K562 (cell line): ENCODE measurements around the gene EEF2K. TPM values are rescaled to one million over a fixed set of nuclear protein-coding genes. Genes with fewer than 3 reads are reported as not detected.

Experiments
- E2F8 ChIP-seq: fragments of 450-650 bp; IDR thresholded peaks from 2 replicates; pipeline ENCODE4 v1.7.1; 2018; ENCODE audit warnings: mild to moderate bottlenecking, low read depth; ENCODE audit not compliant: partially characterized antibody
- EGR1 ChIP-seq: fragments of 450-650 bp; conservative IDR thresholded peaks from 2 replicates; pipeline ENCODE4 v1.6.1; 2017; ENCODE audit warnings: mild to moderate bottlenecking
- ETV6 ChIP-seq, 3 experiments: fragments of 150-350 bp in 1 of 3; sonication (generic) in 1 of 3; formaldehyde crosslinking in 1 of 3; IDR thresholded peaks; 2 replicates each; pipeline versions ENCODE4 v1.6.1 to v1.8.0; 2014 to 2022; ENCODE audit warnings: borderline replicate concordance in 2 of 3, low read depth in 2 of 3, antibody characterized with exemption in 1 of 3, low read length in 1 of 3, mild to moderate bottlenecking in 1 of 3, missing genetic modification reagents in 1 of 3
- FOXP1 ChIP-seq: sonication (generic); formaldehyde crosslinking; IDR thresholded peaks from 2 replicates; pipeline ENCODE4 v1.8.0; 2022; ENCODE audit warnings: mild to moderate bottlenecking, missing genetic modification reagents
- HNRNPK ChIP-seq: fragments of 200-400 bp; formaldehyde crosslinking; IDR thresholded peaks from one replicate; pipeline ENCODE4 v1.6.1; 2018; ENCODE audit warnings: mild to moderate bottlenecking, low read depth, low read length; ENCODE audit not compliant: poor library complexity, severe bottlenecking
- L3MBTL2 ChIP-seq: fragments of 450-650 bp; IDR thresholded peaks from 2 replicates; pipeline ENCODE4 v1.6.1; 2016; ENCODE audit warnings: mild to moderate bottlenecking, moderate library complexity
- LCOR ChIP-seq: sonication (generic); formaldehyde crosslinking; IDR thresholded peaks from 2 replicates; pipeline ENCODE4 v1.8.0; 2022; ENCODE audit warnings: mild to moderate bottlenecking, missing genetic modification reagents
- RBM14 ChIP-seq: fragments of 200-400 bp; formaldehyde crosslinking; IDR thresholded peaks from 2 replicates; pipeline ENCODE4 v1.6.1; 2018; ENCODE audit warnings: low read depth, mild to moderate bottlenecking, low read length, moderate library complexity, borderline replicate concordance; ENCODE audit not compliant: insufficient read depth
- RCOR1 ChIP-seq, 2 experiments: IDR thresholded peaks; 2 replicates each; pipeline ENCODE4 v1.6.1; 2012; ENCODE audit warnings: low read depth in 2 of 2, low read length in 2 of 2, borderline replicate concordance in 1 of 2, improper control_type of control experiment in 1 of 2
- THRB ChIP-seq: fragments of 450-650 bp; formaldehyde crosslinking; conservative IDR thresholded peaks from 2 replicates; pipeline ENCODE4 v1.4.0; 2022; ENCODE audit warnings: mild to moderate bottlenecking, missing genetic modification characterization
- UBTF ChIP-seq, 2 experiments: IDR thresholded peaks; 2 replicates each; pipeline ENCODE4 v1.6.1; 2012; ENCODE audit warnings: improper control_type of control experiment in 2 of 2, low read depth in 2 of 2, low read length in 2 of 2, borderline replicate concordance in 1 of 2
- ZNF717 ChIP-seq: fragments of 250-450 bp; sonication (Bioruptor Pico); IDR thresholded peaks from 2 replicates; pipeline ENCODE4 v1.5.0; 2021
- polyA plus RNA-seq, 8 experiments: library from polyadenylated mRNA; depleted of rRNA in 4 of 8; stranded (reverse) in 5 of 8; unstranded in 3 of 8; fragments of >200 nt; fragmentation: Nextera tagmentation in 2 of 8; fragmentation: Illumina TruSeq in 1 of 8; extraction: Ambion mirVana in 2 of 8; extraction: Trizol in 1 of 8; gene quantifications; 2 replicates each; pipeline versions ENCODE4 v1.2.1 to v1.2.3, GENCODE V29; 2011 to 2014; ENCODE audit warnings: inconsistent platforms in 1 of 8, missing spikeins in 1 of 8
- total RNA-seq, 7 experiments: library from RNA; depleted of rRNA in 6 of 7; stranded (reverse); fragments of >200 nt in 6 of 7; fragmentation: Illumina TruSeq in 2 of 7; extraction: Trizol in 2 of 7; gene quantifications; 2 replicates each; pipeline versions ENCODE4 v1.2.1 to v1.2.3, GENCODE V29; 2011 to 2021; ENCODE audit warnings: low replicate concordance in 1 of 7
- TF ChIP-seq, protein P1 (sequence below): fragments of 450-650 bp; IDR thresholded peaks from 2 replicates; pipeline ENCODE4 v1.6.1; 2017; ENCODE audit warnings: mild to moderate bottlenecking, moderate library complexity
- TF ChIP-seq, protein P2 (sequence below): fragments of 250-450 bp; sonication (Bioruptor Pico); IDR thresholded peaks from 2 replicates; pipeline ENCODE4 v1.5.0; 2021; ENCODE audit warnings: mild to moderate bottlenecking, moderate library complexity

Gene EEF2K
- total and polyA plus RNA-seq, 9 of the 15 experiments (the other 6 are each of a cell fraction or from before 2014, with no cell fraction given): 3.0 to 35.2 (median 12.2) TPM

GRCh38 chr16:22190776-22191531 is 15.1 kb upstream of the EEF2K start (continued):
- TF ChIP-seq, protein P1, sequence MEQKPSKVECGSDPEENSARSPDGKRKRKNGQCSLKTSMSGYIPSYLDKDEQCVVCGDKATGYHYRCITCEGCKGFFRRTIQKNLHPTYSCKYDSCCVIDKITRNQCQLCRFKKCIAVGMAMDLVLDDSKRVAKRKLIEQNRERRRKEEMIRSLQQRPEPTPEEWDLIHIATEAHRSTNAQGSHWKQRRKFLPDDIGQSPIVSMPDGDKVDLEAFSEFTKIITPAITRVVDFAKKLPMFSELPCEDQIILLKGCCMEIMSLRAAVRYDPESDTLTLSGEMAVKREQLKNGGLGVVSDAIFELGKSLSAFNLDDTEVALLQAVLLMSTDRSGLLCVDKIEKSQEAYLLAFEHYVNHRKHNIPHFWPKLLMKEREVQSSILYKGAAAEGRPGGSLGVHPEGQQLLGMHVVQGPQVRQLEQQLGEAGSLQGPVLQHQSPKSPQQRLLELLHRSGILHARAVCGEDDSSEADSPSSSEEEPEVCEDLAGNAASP: no peak
- TF ChIP-seq UBTF (IDR thresholded peaks at IDR 0.05; ENCODE audit: borderline replicate concordance in 1 of 2, low read depth in 2 of 2, low read length in 2 of 2) (peak in 1 of 2 experiments; percentile 82; a peak in 2 of 4 replicates), HNRNPK (no peak), RBM14 (no peak), ZNF717 (CRISPR knock-in tag) (no peak), RCOR1 (IDR thresholded peaks at IDR 0.05; ENCODE audit: borderline replicate concordance in 1 of 2, low read depth in 2 of 2, low read length in 2 of 2) (no peak; a peak in 1 of 4 replicates), ETV6 (IDR thresholded peaks at IDR 0.05; ENCODE audit: borderline replicate concordance in 1 of 2, low read depth in 2 of 2, low read length in 1 of 2) (no peak), ETV6 (CRISPR knock-in tag; IDR thresholded peaks at IDR 0.05; ENCODE audit: borderline replicate concordance) (no peak), THRB (0 out of 2 replicates have a peak, but pooled peaks have one; percentile 15), LCOR (no peak), FOXP1 (CRISPR knock-in tag) (no peak), L3MBTL2 (no peak), E2F8 (no peak), EGR1 (peak; percentile 5)
- TF ChIP-seq, protein P2, sequence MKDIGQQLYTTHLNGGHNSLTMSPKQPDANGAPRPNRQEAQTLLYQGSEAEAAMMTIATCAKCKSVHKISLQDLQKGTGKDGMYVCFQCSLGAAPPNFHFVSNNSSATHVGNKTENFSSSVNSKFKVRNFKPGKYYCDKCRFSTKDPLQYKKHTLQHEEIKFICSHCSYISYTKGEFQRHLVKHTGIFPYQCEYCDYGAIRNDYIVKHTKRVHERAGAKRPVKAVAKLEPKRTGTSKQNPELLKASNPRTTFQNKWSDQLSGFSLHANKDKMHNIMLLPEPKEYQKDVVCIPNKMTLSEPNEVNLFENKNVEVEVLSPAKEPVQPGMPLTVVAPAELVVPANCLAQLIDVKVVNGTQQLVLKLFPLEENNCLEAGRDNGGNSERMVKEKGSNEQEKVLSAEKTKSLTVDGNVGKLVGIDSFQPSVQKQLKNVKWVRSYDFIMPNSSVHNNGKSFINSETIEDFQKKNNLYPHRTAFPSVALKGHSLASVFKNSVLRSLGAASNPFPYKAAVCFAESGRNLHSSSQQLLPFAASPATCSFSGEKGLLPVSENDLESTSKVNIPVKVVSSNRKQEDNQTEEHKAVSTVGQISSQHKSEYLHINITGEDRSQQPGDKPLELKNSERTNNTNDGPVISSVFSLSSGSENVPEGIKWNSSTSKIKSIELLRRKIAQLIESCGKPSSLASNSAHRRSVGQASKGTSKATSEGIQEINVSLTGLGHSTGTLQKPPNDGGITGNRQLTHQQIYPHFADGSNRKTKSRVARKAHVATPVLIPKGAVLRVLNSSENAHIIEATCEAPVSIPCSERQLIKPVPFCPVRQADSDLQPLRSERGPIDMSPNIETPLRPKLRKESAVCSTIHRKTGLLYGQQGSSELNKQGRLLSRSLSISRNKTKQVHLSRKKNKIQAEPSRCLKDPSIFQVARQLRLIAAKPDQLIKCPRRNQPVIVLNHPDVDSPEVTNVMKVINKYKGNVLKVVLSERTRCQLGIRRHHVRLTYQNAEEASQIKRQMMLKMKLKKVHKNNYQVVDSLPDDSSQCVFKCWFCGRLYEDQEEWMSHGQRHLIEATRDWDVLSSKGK (CRISPR knock-in tag): no peak
